ENCODE results near the gene LSP1. TPM values are rescaled to one million over a fixed set of nuclear protein-coding genes. Genes with fewer than 3 reads are reported as not detected.

The LSP1 gene
- total RNA-seq, 3 donors from 2014 or later = 21.4 to 36.0 (median 23.6) TPM

- no peaks in the 10 kb centered on the region for H3K36me3 ChIP-seq
- DNase-seq (ENCODE audit: low spot score in 2 of 2) = peak in 1 of 2 donors; percentile 82
- H3K4me3 ChIP-seq = no peak overlapping the region
- intact Hi-C loops (cut with DNase I; ENCODE audit: low total_unique reads) = no loop called here
- H3K9me3 ChIP-seq = no peaks in the 10 kb centered on the region
- TF ChIP-seq POLR2A (IDR thresholded peaks at IDR 0.05) (no peak), POLR2AphosphoS5 (IDR thresholded peaks at IDR 0.05) (no peak)
- H3K4me1 ChIP-seq = peaks cover 0 to 19% of the 10 kb centered on the region in 2 donors
- H3K27me3 ChIP-seq = no peaks in the 10 kb centered on the region
- peak overlapping the region; percentile 62 to 97 for H3K27ac ChIP-seq
Observed at GRCh38 chr11:1877211-1878136, 24.6 kb downstream of the LSP1 start.

GRCh38 chr11:1878137-1879031 is 25.5 kb downstream of the LSP1 start:
- H3K9me3 ChIP-seq = no peaks in the 10 kb centered on the region
- H3K36me3 ChIP-seq = no peaks in the 10 kb centered on the region
- H3K27me3 ChIP-seq = no peaks in the 10 kb centered on the region
- no peak for TF ChIP-seq CTCF (IDR thresholded peaks at IDR 0.05)
- TF ChIP-seq POLR2A (IDR thresholded peaks at IDR 0.05) = no peak
- no peak for TF ChIP-seq POLR2AphosphoS5 (IDR thresholded peaks at IDR 0.05)
- peak overlapping the region; percentile 62 to 97 for H3K27ac ChIP-seq
- DNase-seq (ENCODE audit: low spot score in 2 of 2) = no peak
- H3K4me3 ChIP-seq = no peak overlapping the region
- intact Hi-C loops (cut with DNase I; ENCODE audit: low total_unique reads) = no loop called here
- peaks cover 0 to 19% of the 10 kb centered on the region in 2 donors for H3K4me1 ChIP-seq

GRCh38 chr11:1879342-1879940 is 26.6 kb downstream of the LSP1 start:
- intact Hi-C loops (cut with DNase I; ENCODE audit: low total_unique reads) = no loop called here
- H3K36me3 ChIP-seq = no peaks in the 10 kb centered on the region
- TF ChIP-seq POLR2A (IDR thresholded peaks at IDR 0.05) (no peak), POLR2AphosphoS5 (IDR thresholded peaks at IDR 0.05) (no peak), CTCF (IDR thresholded peaks at IDR 0.05) (no peak)
- no peak overlapping the region for H3K4me3 ChIP-seq
- H3K9me3 ChIP-seq = no peaks in the 10 kb centered on the region
- H3K27me3 ChIP-seq = no peaks in the 10 kb centered on the region
- H3K4me1 ChIP-seq = peaks cover 0 to 19% of the 10 kb centered on the region in 2 donors
- no peak for DNase-seq (ENCODE audit: low spot score in 2 of 2)
- peak overlapping the region; percentile 74 to 97 for H3K27ac ChIP-seq

GRCh38 chr11:1879941-1880720 is 27.2 kb downstream of the LSP1 start:
- Histone ChIP-seq H3K4me3 (no peak overlapping the region), H3K36me3 (no peaks in the 10 kb centered on the region), H3K27me3 (no peaks in the 10 kb centered on the region), H3K9me3 (no peaks in the 10 kb centered on the region), H3K27ac (peak overlapping the region; percentile 74 to 97), H3K4me1 (peaks cover 0 to 19% of the 10 kb centered on the region in 2 donors)
- intact Hi-C loops (cut with DNase I; ENCODE audit: low total_unique reads) = no loop called here
- TF ChIP-seq CTCF (IDR thresholded peaks at IDR 0.05) (no peak), POLR2A (IDR thresholded peaks at IDR 0.05) (no peak), POLR2AphosphoS5 (IDR thresholded peaks at IDR 0.05) (peak in 2 of 3 donors; percentile 15 to 55)
- no peak for DNase-seq (ENCODE audit: low spot score in 2 of 2)
